H1 (cell line): Measurements from ENCODE around the gene GMPR. TPM values are rescaled to one million over a fixed set of nuclear protein-coding genes. Genes with fewer than 3 reads are reported as not detected.

Experiments
- CTCF ChIA-PET: fragments of 300-600 bp; sonication (Branson Sonifier 250); formaldehyde crosslinking; loops from one replicate; lab custom pipeline; 2021; ENCODE audit not compliant: partially characterized antibody; lab: Charles Lee
- POLR2A ChIA-PET: fragments of 300-600 bp; sonication (Branson Sonifier 250); formaldehyde crosslinking; loops from one replicate; lab custom pipeline; 2021; ENCODE audit warnings: inconsistent platforms; ENCODE audit not compliant: partially characterized antibody; lab: Charles Lee
- DNase-seq, 2 experiments: peaks; one replicate each; pipeline versions ENCODE4 v3.0.0 to v3.0.0-alpha.2; 2010 to 2022; ENCODE audit warnings: low spot score in 2 of 2, low read depth in 1 of 2, mixed read lengths in 1 of 2
- FAIRE-seq: peaks from 2 replicates; lab custom pipeline; 2011; peaks lifted over from hg19 to GRCh38; lab: Jason Lieb, UNC
- H2AFZ ChIP-seq: 2 replicates; pipeline ENCODE4 v1.8.1; 2012; ENCODE audit warnings: low read length, inconsistent platforms
- H2AK5ac ChIP-seq: 2 replicates; pipeline ENCODE4 v1.6.1; 2013; ENCODE audit warnings: low read depth, low read length
- H2BK120ac ChIP-seq: replicated peaks from 2 replicates; pipeline ENCODE3; 2013; ENCODE audit warnings: low read depth, low read length, inconsistent platforms
- H2BK12ac ChIP-seq: 2 replicates; pipeline ENCODE4 v1.6.1; 2013; ENCODE audit warnings: low read depth, low read length
- H2BK15ac ChIP-seq: 2 replicates; pipeline ENCODE4 v1.6.1; 2013; ENCODE audit warnings: low read length
- H2BK20ac ChIP-seq: 2 replicates; pipeline ENCODE4 v1.6.1; 2013; ENCODE audit warnings: low read length
- H2BK5ac ChIP-seq: 2 replicates; pipeline ENCODE4 v1.6.1; 2013; ENCODE audit warnings: low read depth, low read length
- H3K14ac ChIP-seq: 2 replicates; pipeline ENCODE4 v1.6.1; 2013; ENCODE audit warnings: inconsistent platforms; ENCODE audit not compliant: insufficient read length
- H3K18ac ChIP-seq: 2 replicates; pipeline ENCODE4 v1.6.1; 2013; ENCODE audit warnings: low read length; ENCODE audit errors: extremely low read depth
- H3K23ac ChIP-seq: 2 replicates; pipeline ENCODE4 v1.6.1; 2013; ENCODE audit warnings: inconsistent platforms; ENCODE audit not compliant: insufficient read length
- H3K23me2 ChIP-seq: 2 replicates; pipeline ENCODE4 v1.6.1; 2013; ENCODE audit warnings: low read depth, low read length
- H3K27ac ChIP-seq: 2 replicates; pipeline ENCODE4 v1.6.1; 2011; ENCODE audit warnings: low read depth, low read length, inconsistent platforms
- H3K27me3 ChIP-seq, 4 experiments: replicated peaks in 1 of 4; 1 replicate in 1 of 4; 2 replicates in 3 of 4; pipeline versions ENCODE4 v1.6.1 to v1.8.1; 2011 to 2013; ENCODE audit warnings: low read length in 3 of 4, mild to moderate bottlenecking in 3 of 4, inconsistent platforms in 2 of 4, mixed read lengths in 2 of 4, moderate library complexity in 1 of 4; ENCODE audit not compliant: control insufficient read depth in 3 of 4, insufficient read depth in 3 of 4; ENCODE audit errors: extremely low read depth in 1 of 4
- H3K36me3 ChIP-seq, 4 experiments: 2 replicates each; pipeline versions ENCODE4 v1.6.1 to v1.8.1; 2011 to 2013; ENCODE audit warnings: mild to moderate bottlenecking in 4 of 4, low read length in 3 of 4, moderate library complexity in 2 of 4, control low read depth in 1 of 4, inconsistent platforms in 1 of 4; ENCODE audit not compliant: insufficient read depth in 4 of 4, control insufficient read depth in 2 of 4
- H3K4ac ChIP-seq: replicated peaks from 2 replicates; pipeline ENCODE3; 2013; ENCODE audit warnings: low read length, low read depth, mixed read lengths, inconsistent platforms; ENCODE audit not compliant: insufficient read length
- H3K4me1 ChIP-seq, 4 experiments: replicated peaks in 1 of 4; 1 replicate in 1 of 4; 2 replicates in 3 of 4; pipeline versions ENCODE4 v1.6.1 to v1.8.1; 2011 to 2013; ENCODE audit warnings: low read length in 3 of 4, inconsistent platforms in 2 of 4, mixed read lengths in 1 of 4; ENCODE audit not compliant: insufficient read depth in 4 of 4, control insufficient read depth in 3 of 4
- H3K4me2 ChIP-seq, 2 experiments: 2 replicates each; pipeline versions ENCODE4 v1.6.1 to v1.8.1; 2011 to 2013; ENCODE audit warnings: low read depth in 2 of 2, low read length in 2 of 2, control low read depth in 1 of 2, inconsistent platforms in 1 of 2, mild to moderate bottlenecking in 1 of 2; ENCODE audit not compliant: insufficient read depth in 1 of 2
- H3K4me3 ChIP-seq, 4 experiments: fragments of 200-600, 300-600 bp in 1 of 4; sonication (generic), shearing (Covaris generic), sonication (Bioruptor Twin) in 1 of 4; 2 replicates each; pipeline versions ENCODE4 v1.5.1 to v1.8.1; 2011 to 2016; ENCODE audit warnings: low read length in 4 of 4, low read depth in 3 of 4, control low read depth in 2 of 4, inconsistent platforms in 2 of 4, mild to moderate bottlenecking in 2 of 4, mixed read lengths in 1 of 4, moderate library complexity in 1 of 4; ENCODE audit not compliant: insufficient read depth in 2 of 4; ENCODE audit errors: extremely low read depth in 1 of 4
- H3K56ac ChIP-seq: replicated peaks from 2 replicates; pipeline ENCODE3; 2013; ENCODE audit warnings: low read depth, mild to moderate bottlenecking, mixed read lengths, low read length, inconsistent platforms; ENCODE audit not compliant: insufficient read length
- H3K79me1 ChIP-seq: 2 replicates; pipeline ENCODE4 v1.6.1; 2013; ENCODE audit warnings: low read depth, low read length, control low read depth
- H3K79me2 ChIP-seq, 2 experiments: 2 replicates each; pipeline versions ENCODE4 v1.6.1 to v1.8.1; 2012 to 2013; ENCODE audit warnings: low read length in 2 of 2, mild to moderate bottlenecking in 2 of 2, inconsistent platforms in 1 of 2; ENCODE audit not compliant: insufficient read depth in 2 of 2, control insufficient read depth in 1 of 2
- H3K9ac ChIP-seq, 4 experiments: replicated peaks in 1 of 4; 1 replicate in 1 of 4; 2 replicates in 3 of 4; pipeline versions ENCODE4 v1.6.1 to v1.8.1; 2011 to 2013; ENCODE audit warnings: low read depth in 3 of 4, low read length in 3 of 4, control low read depth in 2 of 4, mild to moderate bottlenecking in 2 of 4, moderate library complexity in 2 of 4, inconsistent platforms in 1 of 4; ENCODE audit errors: extremely low read depth in 1 of 4
- H3K9me3 ChIP-seq, 2 experiments: 2 replicates each; pipeline versions ENCODE4 v1.6.1 to v1.8.1; 2012 to 2013; ENCODE audit warnings: mild to moderate bottlenecking in 2 of 2, moderate library complexity in 2 of 2, control low read depth in 1 of 2, inconsistent platforms in 1 of 2, low read depth in 1 of 2, low read length in 1 of 2, mixed read lengths in 1 of 2; ENCODE audit not compliant: insufficient read depth in 2 of 2
- H4K20me1 ChIP-seq, 2 experiments: replicated peaks in 1 of 2; 2 replicates each; pipeline versions ENCODE3 to v1.8.1; 2011 to 2013; ENCODE audit warnings: inconsistent platforms in 2 of 2, low read length in 2 of 2, mild to moderate bottlenecking in 1 of 2; ENCODE audit not compliant: insufficient read depth in 2 of 2, control insufficient read depth in 1 of 2
- H4K5ac ChIP-seq: 2 replicates; pipeline ENCODE4 v1.6.1; 2013; ENCODE audit warnings: low read length, low read depth, mixed read lengths, inconsistent platforms; ENCODE audit not compliant: insufficient read length
- H4K8ac ChIP-seq: 2 replicates; pipeline ENCODE4 v1.8.0; 2013; ENCODE audit warnings: mild to moderate bottlenecking, moderate library complexity, low read length, inconsistent platforms; ENCODE audit not compliant: insufficient read depth; ENCODE audit errors: extremely low read depth
- H4K91ac ChIP-seq: replicated peaks from 2 replicates; pipeline ENCODE3; 2013; ENCODE audit warnings: low read length, mixed read lengths, inconsistent platforms; ENCODE audit not compliant: insufficient read length
- BRCA1 ChIP-seq: IDR thresholded peaks from 2 replicates; pipeline ENCODE4 v1.6.1; 2012; ENCODE audit warnings: low read depth, low read length, improper control_type of control experiment
- CEBPB ChIP-seq: IDR thresholded peaks from 2 replicates; pipeline ENCODE4 v1.6.1; 2012; ENCODE audit warnings: low read depth, low read length
- EZH2 ChIP-seq: fragments of 200-600 bp; sonication (generic); IDR thresholded peaks from 2 replicates; pipeline ENCODE4 v1.7.1; 2012; ENCODE audit warnings: low read depth, mild to moderate bottlenecking, moderate library complexity, low read length, inconsistent platforms; ENCODE audit not compliant: severe bottlenecking
- FOSL1 ChIP-seq: IDR thresholded peaks from 2 replicates; pipeline ENCODE4 v1.6.1; 2011; ENCODE audit warnings: mild to moderate bottlenecking, low read depth, low read length, moderate library complexity; ENCODE audit not compliant: insufficient read depth
- WGBS, 2 experiments: shearing (Covaris generic) in 1 of 2; methylation state at CpG; one replicate each; pipeline versions ENCODE4 v1.1.6 to v1.1.7; 2013 to 2015; ENCODE audit warnings: low lambda C conversion rate in 2 of 2, mixed read lengths in 2 of 2, inconsistent platforms in 1 of 2, low coverage in 1 of 2, missing lambda C conversion rate in 1 of 2; ENCODE audit not compliant: insufficient replicate concordance in 2 of 2, insufficient coverage in 1 of 2, insufficient read length in 1 of 2; ENCODE audit errors: extremely low coverage in 1 of 2, missing lambda C conversion rate in 1 of 2; 5-methylcytosine and 5-hydroxymethylcytosine counted together
- polyA plus RNA-seq, 7 experiments: library from polyadenylated mRNA; depleted of rRNA in 3 of 7; stranded (reverse) in 5 of 7; unstranded in 2 of 7; fragments of >200 nt in 5 of 7; fragments of 200-250 nt in 2 of 7; gene quantifications; 1 replicate in 5 of 7; 2 replicates in 1 of 7; 4 replicates in 1 of 7; pipeline versions ENCODE4 v1.2.1 to v1.2.3, GENCODE V29; 2011 to 2013; ENCODE audit warnings: missing spikeins in 2 of 7, mixed read lengths in 2 of 7
- total RNA-seq: library from RNA; stranded (reverse); fragmentation: NEBNext Ultra II Directional; extraction: Animal tissue kit (Norgen Biotek cat#: 25700); gene quantifications from 2 replicates; pipeline ENCODE4 v1.2.1, GENCODE V29; 2021

The GMPR gene
- total and polyA plus RNA-seq, 2 of the 8 experiments (the other 6 are each of a cell fraction or from before 2014, with no cell fraction given) = 0.99 to 1.2 TPM

GRCh38 chr6:16326971-16327776 lies 88.8 kb downstream of the GMPR start:
- no peak overlapping the region for H3K4me2 ChIP-seq
- H3K79me1 ChIP-seq = no peaks in the 10 kb centered on the region
- no peak overlapping the region for H3K27ac ChIP-seq
- CTCF ChIA-PET = interaction anchor here (0.5 to 2.2 kb wide), 5 partner anchors 9 to 435 kb away, joined by 3 to 9 read pairs (median 5); no protein-coding TSS in a partner anchor
- TF ChIP-seq BRCA1 = no peak
- no peak for TF ChIP-seq CEBPB
- TF ChIP-seq FOSL1 = no peak
- TF ChIP-seq EZH2 = no peak
- peaks cover 4 to 8% (median 7%) of the 10 kb centered on the region in 4 experiments; a peak in 6 of 7 replicates for H3K4me1 ChIP-seq
- no peaks in the 10 kb centered on the region; a peak in 1 of 4 replicates for H3K9me3 ChIP-seq
- no peak overlapping the region for H3K4ac ChIP-seq
- H3K56ac ChIP-seq = no peak overlapping the region
- no peak overlapping the region for H3K14ac ChIP-seq
- H3K23me2 ChIP-seq = no peaks in the 10 kb centered on the region
- H3K4me3 ChIP-seq = no peak overlapping the region
- no peak overlapping the region for H2AK5ac ChIP-seq
- no peak overlapping the region for H2BK20ac ChIP-seq
- no peak for FAIRE-seq
- H2BK12ac ChIP-seq = no peak overlapping the region
- H3K36me3 ChIP-seq = no peaks in the 10 kb centered on the region
- no peaks in the 10 kb centered on the region for H3K27me3 ChIP-seq
- no peak overlapping the region for H2AFZ ChIP-seq
- no peak for DNase-seq
- H4K91ac ChIP-seq = no peak overlapping the region
- no peak overlapping the region for H2BK120ac ChIP-seq
- peaks cover 0 to 2% of the 10 kb centered on the region in 2 experiments for H4K20me1 ChIP-seq
- H3K9ac ChIP-seq = no peak overlapping the region
- no peak overlapping the region for H3K23ac ChIP-seq
- H2BK5ac ChIP-seq = no peak overlapping the region
- H2BK15ac ChIP-seq = no peak overlapping the region
- no peak overlapping the region; the same call in 1 of the 2 replicates for H4K8ac ChIP-seq
- no peaks in the 10 kb centered on the region for H3K79me2 ChIP-seq
- H4K5ac ChIP-seq = no peak overlapping the region
- no peak overlapping the region for H3K18ac ChIP-seq
- 92% methylated on average over 42 of the region's 43 CpGs; no CpG with 5 or more reads in 1 of the 2 experiments for WGBS, 2 experiments
- POLR2A ChIA-PET = no interaction called here
